HepG2 (cell line): ENCODE data around the gene SYMPK. TPM values are rescaled to one million over a fixed set of nuclear protein-coding genes. Genes with fewer than 3 reads are reported as not detected.

ENCODE experiments used
- ATAC-seq: fragments of 200-7000 bp; cut with Tn5 transposase; 3 replicates; pipeline ENCODE4 v1.9.1; 2020; ENCODE audit warnings: mild to moderate bottlenecking, moderate library complexity
- BruUV-seq: library from RNA; stranded (reverse); fragments of 400-500 nt; replicated peaks from 2 replicates; lab custom pipeline; 2021; lab: Mats Ljungman, UMichigan
- CTCF ChIA-PET: fragments of 300-600 bp; formaldehyde crosslinking; extraction: SDS; loops from one replicate; lab custom pipeline; 2021; ENCODE audit warnings: low total read pairs, inconsistent platforms, low intra/inter-chr PET ratio; lab: Yijun Ruan, JAX
- POLR2A ChIA-PET: fragments of 350-600 bp; sonication (Branson Sonifier 250); formaldehyde crosslinking; loops from one replicate; lab custom pipeline; 2020; ENCODE audit warnings: antibody characterized with exemption, inconsistent platforms; lab: Yijun Ruan, JAX
- DNase-seq: peaks from one replicate; pipeline ENCODE4 v3.0.0-alpha.2; 2015; ENCODE audit warnings: low spot score
- FAIRE-seq: peaks from 3 replicates; lab custom pipeline; 2011; peaks lifted over from hg19 to GRCh38; lab: Jason Lieb, UNC
- H2AFZ ChIP-seq: one replicate; pipeline ENCODE4 v1.6.1; 2011; ENCODE audit warnings: low read length, inconsistent platforms
- H3K27ac ChIP-seq: fragments of 300-600 bp; 3 replicates; pipeline ENCODE4 v1.8.0; 2011; ENCODE audit warnings: mixed run types, mild to moderate bottlenecking, mixed read lengths, low read length, inconsistent platforms; ENCODE audit not compliant: insufficient read depth; ENCODE audit errors: extremely low read length
- H3K27me3 ChIP-seq, 2 experiments: fragments of 200-600 bp in 1 of 2; 2 replicates in 1 of 2; 3 replicates in 1 of 2; pipeline versions ENCODE4 v1.6.0 to v1.8.0; 2011; ENCODE audit warnings: low read length in 2 of 2, mild to moderate bottlenecking in 2 of 2, moderate library complexity in 2 of 2, inconsistent platforms in 1 of 2; ENCODE audit not compliant: insufficient read depth in 2 of 2, control insufficient read depth in 1 of 2
- H3K36me3 ChIP-seq, 2 experiments: fragments of 200-600 bp in 1 of 2; replicated peaks in 1 of 2; 2 replicates in 1 of 2; 3 replicates in 1 of 2; pipeline versions ENCODE4 v1.5.1 to v1.8.0; 2011; ENCODE audit warnings: low read length in 2 of 2, inconsistent platforms in 1 of 2; ENCODE audit not compliant: insufficient read depth in 2 of 2, control insufficient read depth in 1 of 2
- H3K4me1 ChIP-seq: 2 replicates; pipeline ENCODE4 v1.5.1; 2012; ENCODE audit warnings: low read length, inconsistent platforms; ENCODE audit not compliant: insufficient read depth
- H3K4me2 ChIP-seq: 2 replicates; pipeline ENCODE4 v1.6.0; 2011; ENCODE audit warnings: low read depth, low read length, inconsistent platforms
- H3K4me3 ChIP-seq, 3 experiments: fragments of 200-600 bp in 1 of 3; sonication (generic), shearing (Covaris generic) in 1 of 3; replicated peaks in 1 of 3; 2 replicates each; pipeline ENCODE4 v1.5.1; 2011 to 2016; ENCODE audit warnings: low read length in 3 of 3, inconsistent platforms in 2 of 3, low read depth in 2 of 3, mild to moderate bottlenecking in 2 of 3, control low read depth in 1 of 3, mixed read lengths in 1 of 3; ENCODE audit not compliant: insufficient read depth in 1 of 3
- H3K79me2 ChIP-seq: one replicate; pipeline ENCODE4 v1.6.1; 2011; ENCODE audit warnings: low read length, inconsistent platforms; ENCODE audit not compliant: insufficient read depth
- H3K9ac ChIP-seq: 2 replicates; pipeline ENCODE4 v1.6.0; 2011; ENCODE audit warnings: mild to moderate bottlenecking, low read depth, low read length, inconsistent platforms; ENCODE audit not compliant: insufficient read depth
- H3K9me3 ChIP-seq: 2 replicates; pipeline ENCODE4 v1.5.1; 2012; ENCODE audit warnings: mild to moderate bottlenecking, low read length
- H4K20me1 ChIP-seq: 2 replicates; pipeline ENCODE4 v1.6.0; 2011; ENCODE audit warnings: inconsistent platforms, mild to moderate bottlenecking, low read length, moderate library complexity; ENCODE audit not compliant: insufficient read depth
- AFF4 ChIP-seq: sonication (generic); formaldehyde crosslinking; IDR thresholded peaks from 2 replicates; pipeline ENCODE4 v1.4.0; 2020; ENCODE audit warnings: missing genetic modification reagents
- BORCS8-MEF2B ChIP-seq: sonication (generic); formaldehyde crosslinking; IDR thresholded peaks from 2 replicates; pipeline ENCODE4 v1.8.0; 2022; ENCODE audit warnings: mild to moderate bottlenecking, missing genetic modification reagents
- CBFB ChIP-seq: sonication (generic); formaldehyde crosslinking; IDR thresholded peaks from 2 replicates; pipeline ENCODE4 v1.4.0; 2020; ENCODE audit warnings: missing genetic modification reagents
- ZFP37 ChIP-seq: sonication (generic); formaldehyde crosslinking; IDR thresholded peaks from 2 replicates; pipeline ENCODE4 v1.4.0; 2020; ENCODE audit warnings: missing genetic modification reagents, borderline replicate concordance
- ZFP82 ChIP-seq: sonication (generic); formaldehyde crosslinking; IDR thresholded peaks from 2 replicates; pipeline ENCODE4 v1.5.1; 2020; ENCODE audit warnings: mild to moderate bottlenecking, missing genetic modification reagents, borderline replicate concordance
- ZKSCAN8 ChIP-seq: IDR thresholded peaks from 2 replicates; pipeline ENCODE4 v1.6.1; 2016; ENCODE audit warnings: borderline replicate concordance, missing genetic modification reagents, missing compliant biosample characterization
- ZNF547 ChIP-seq: sonication (generic); formaldehyde crosslinking; IDR thresholded peaks from 2 replicates; pipeline ENCODE4 v1.5.1; 2020; ENCODE audit warnings: mild to moderate bottlenecking, missing genetic modification reagents
- ZNF709 ChIP-seq: sonication (generic); formaldehyde crosslinking; IDR thresholded peaks from 2 replicates; pipeline ENCODE4 v1.5.0; 2020; ENCODE audit warnings: mild to moderate bottlenecking, missing genetic modification reagents
- WGBS: methylation state at CpG from one replicate; pipeline ENCODE4 v1.1.6; 2017; ENCODE audit warnings: low lambda C conversion rate; 5-methylcytosine and 5-hydroxymethylcytosine counted together
- in situ Hi-C: cut with HindIII; loops from 2 replicates; pipeline ENCODE4 v1.10.0; 2017; ENCODE audit warnings: low pct_unique_long_range_greater_than_20kb; ENCODE audit not compliant: extremely low pct_ligation_motif_present
- intact Hi-C: fragments of 100-400 bp; cut with micrococcal nuclease; formaldehyde crosslinking; loops from one replicate; pipeline ENCODE4 v1.10.0; 2022; ENCODE audit not compliant: unreplicated experiment
- polyA plus RNA-seq, 8 experiments: library from polyadenylated mRNA; depleted of rRNA in 3 of 8; stranded (reverse) in 7 of 8; unstranded in 1 of 8; fragments of >200 nt; fragmentation: Illumina TruSeq in 4 of 8; extraction: Trizol in 4 of 8; gene quantifications; 2 replicates each; pipeline versions ENCODE4 v1.2.1 to v1.2.3, GENCODE V29; 2011 to 2016; ENCODE audit warnings: low read depth in 4 of 8, missing spikeins in 1 of 8, mixed read lengths in 1 of 8; ENCODE audit not compliant: insufficient read depth in 1 of 8
- total RNA-seq, 5 experiments: library from RNA; depleted of rRNA; stranded (reverse); fragments of >200 nt; fragmentation: Illumina TruSeq; extraction: Trizol; gene quantifications; 2 replicates each; pipeline ENCODE4 v1.2.3, GENCODE V29; 2016; ENCODE audit warnings: low read depth in 1 of 5
- TF ChIP-seq, protein P1 (sequence below): sonication (generic); formaldehyde crosslinking; IDR thresholded peaks from 2 replicates; pipeline ENCODE4 v1.4.0; 2020; ENCODE audit warnings: missing genetic modification reagents
- TF ChIP-seq, protein P2 (sequence below): sonication (generic); formaldehyde crosslinking; conservative IDR thresholded peaks from 2 replicates; pipeline ENCODE4 v1.8.0; 2022; ENCODE audit warnings: mild to moderate bottlenecking, moderate library complexity, missing genetic modification reagents

SYMPK gene
- total and polyA plus RNA-seq, 2 of the 13 experiments (the other 11 are each of a cell fraction or from before 2014, with no cell fraction given) = 21.9 to 55.7 TPM

- Histone ChIP-seq H3K9me3 (no peaks in the 10 kb centered on the region), H2AFZ (no peak overlapping the region), H3K27ac (no peak overlapping the region), H4K20me1 (peaks cover 4% of the 10 kb centered on the region; the same call in 1 of the 2 replicates), H3K9ac (no peak overlapping the region), H3K79me2 (no peaks in the 10 kb centered on the region), H3K4me1 (peaks cover 47% of the 10 kb centered on the region), H3K36me3 (peaks cover 2 to 4% of the 10 kb centered on the region in 2 experiments; a peak in 2 of 5 replicates), H3K27me3 (no peaks in the 10 kb centered on the region), H3K4me3 (no peak overlapping the region), H3K4me2 (no peak overlapping the region)
- BruUV-seq = no TSS peak
- POLR2A ChIA-PET = no interaction called here
- ATAC-seq = no peak
- no peak for FAIRE-seq
- intact Hi-C loops (no loop called here), in situ Hi-C loops (no loop called here)
- CTCF ChIA-PET = no interaction called here
- 97% methylated on average over 22 of the region's 34 CpGs for WGBS
- DNase-seq = no peak
- TF ChIP-seq ZKSCAN8 (CRISPR knock-in tag) (no peak), CBFB (CRISPR knock-in tag) (no peak), BORCS8-MEF2B (CRISPR knock-in tag) (no peak), ZFP82 (CRISPR knock-in tag) (no peak), ZNF547 (no peak), ZNF709 (CRISPR knock-in tag) (no peak), AFF4 (no peak), ZFP37 (CRISPR knock-in tag) (no peak)
- TF ChIP-seq, protein P1, sequence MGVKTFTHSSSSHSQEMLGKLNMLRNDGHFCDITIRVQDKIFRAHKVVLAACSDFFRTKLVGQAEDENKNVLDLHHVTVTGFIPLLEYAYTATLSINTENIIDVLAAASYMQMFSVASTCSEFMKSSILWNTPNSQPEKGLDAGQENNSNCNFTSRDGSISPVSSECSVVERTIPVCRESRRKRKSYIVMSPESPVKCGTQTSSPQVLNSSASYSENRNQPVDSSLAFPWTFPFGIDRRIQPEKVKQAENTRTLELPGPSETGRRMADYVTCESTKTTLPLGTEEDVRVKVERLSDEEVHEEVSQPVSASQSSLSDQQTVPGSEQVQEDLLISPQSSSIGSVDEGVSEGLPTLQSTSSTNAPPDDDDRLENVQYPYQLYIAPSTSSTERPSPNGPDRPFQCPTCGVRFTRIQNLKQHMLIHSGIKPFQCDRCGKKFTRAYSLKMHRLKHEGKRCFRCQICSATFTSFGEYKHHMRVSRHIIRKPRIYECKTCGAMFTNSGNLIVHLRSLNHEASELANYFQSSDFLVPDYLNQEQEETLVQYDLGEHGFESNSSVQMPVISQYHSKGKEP = no peak
- TF ChIP-seq, protein P2, sequence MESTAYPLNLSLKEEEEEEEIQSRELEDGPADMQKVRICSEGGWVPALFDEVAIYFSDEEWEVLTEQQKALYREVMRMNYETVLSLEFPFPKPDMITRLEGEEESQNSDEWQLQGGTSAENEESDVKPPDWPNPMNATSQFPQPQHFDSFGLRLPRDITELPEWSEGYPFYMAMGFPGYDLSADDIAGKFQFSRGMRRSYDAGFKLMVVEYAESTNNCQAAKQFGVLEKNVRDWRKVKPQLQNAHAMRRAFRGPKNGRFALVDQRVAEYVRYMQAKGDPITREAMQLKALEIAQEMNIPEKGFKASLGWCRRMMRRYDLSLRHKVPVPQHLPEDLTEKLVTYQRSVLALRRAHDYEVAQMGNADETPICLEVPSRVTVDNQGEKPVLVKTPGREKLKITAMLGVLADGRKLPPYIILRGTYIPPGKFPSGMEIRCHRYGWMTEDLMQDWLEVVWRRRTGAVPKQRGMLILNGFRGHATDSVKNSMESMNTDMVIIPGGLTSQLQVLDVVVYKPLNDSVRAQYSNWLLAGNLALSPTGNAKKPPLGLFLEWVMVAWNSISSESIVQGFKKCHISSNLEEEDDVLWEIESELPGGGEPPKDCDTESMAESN = no peak
These were observed 85.5 kb downstream of the SYMPK start for GRCh38 chr19:45777395-45777961.
